Measurements from ENCODE around the gene GPS1. TPM values are rescaled to one million over a fixed set of nuclear protein-coding genes. Genes with fewer than 3 reads are reported as not detected.
A peak's percentile ranks its signal among the peaks of the same experiment; 100 is the strongest.

Gene GPS1
- total and polyA plus RNA-seq, 9 of the 15 experiments (the other 6 are each of a cell fraction or from before 2014, with no cell fraction given) = 3.1 to 167 (median 69.9) TPM

DNA sequence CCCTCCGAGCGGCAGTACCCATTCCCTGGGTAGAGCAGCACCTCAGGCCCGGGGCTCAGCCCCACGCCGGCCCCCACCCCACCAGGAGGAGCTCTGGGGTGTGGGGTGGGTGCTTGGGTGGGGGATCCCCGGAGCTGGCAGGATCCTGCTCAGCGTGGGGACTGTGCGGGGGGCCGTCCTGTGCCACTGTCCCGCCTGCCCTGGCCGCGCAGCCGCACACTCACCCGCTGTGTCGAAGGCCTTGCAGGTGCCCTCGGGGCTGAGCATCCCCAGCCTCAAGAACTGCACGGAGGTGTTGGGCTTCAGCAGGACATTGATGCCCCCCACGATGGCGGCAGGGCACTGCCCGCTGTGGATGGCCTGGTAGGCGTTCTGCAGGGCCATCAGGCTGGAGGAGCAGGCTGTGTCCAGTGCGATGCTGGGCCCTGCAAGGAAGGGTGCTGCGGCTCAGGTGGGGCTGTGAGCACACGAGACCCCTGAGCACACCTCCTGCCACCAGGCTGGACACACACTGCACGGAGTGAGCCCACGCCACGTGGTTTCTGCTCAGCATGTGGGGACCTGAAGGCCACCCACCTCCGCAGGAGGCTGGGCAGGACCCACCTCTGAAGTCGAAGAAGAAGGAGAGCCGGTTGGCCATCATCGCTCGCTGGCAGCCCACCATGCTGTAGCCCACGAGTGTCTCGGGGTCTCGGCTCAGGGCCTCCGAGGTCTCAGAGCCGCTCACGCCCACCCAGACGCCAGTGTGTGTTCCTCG, 41.5 kb downstream of the GPS1 start (continued):
- TF ChIP-seq HNRNPL (IDR thresholded peaks at IDR 0.05; ENCODE audit: low read depth, low read length) (peak; percentile 67; the same call in 1 of the 2 replicates), MGA (IDR thresholded peaks at IDR 0.05) (no peak), ZBED1 (IDR thresholded peaks at IDR 0.05) (peak; percentile 37; the same call in 1 of the 2 replicates), CBFB (CRISPR knock-in tag; IDR thresholded peaks at IDR 0.05) (no peak), POLR2B (IDR thresholded peaks at IDR 0.05; ENCODE audit: low read depth, partially characterized antibody) (peak; percentile 49), CEBPB (tag; IDR thresholded peaks at IDR 0.05) (no peak), POLR2AphosphoS5 (IDR thresholded peaks at IDR 0.05; ENCODE audit: control insufficient read depth, insufficient read depth, low read depth, low read length) (peak; percentile 25; the same call in 1 of the 2 replicates), RBM14 (IDR thresholded peaks at IDR 0.05; ENCODE audit: borderline replicate concordance, insufficient read depth, low read depth, low read length) (0 out of 2 replicates have a peak, but pooled peaks have one; percentile 46), POLR2G (IDR thresholded peaks at IDR 0.05; ENCODE audit: low read depth, low read length) (peak; percentile 53; the same call in 1 of the 2 replicates), PML (IDR thresholded peaks at IDR 0.05; ENCODE audit: low read length) (peak; percentile 28; the same call in 1 of the 2 replicates), POLR2A (conservative IDR thresholded peaks at IDR 0.05) (peak; percentile 68), RBM22 (IDR thresholded peaks at IDR 0.05; ENCODE audit: low read depth, low read length, poor library complexity, severe bottlenecking) (peak; percentile 18)

Data from K562 (cell line).